Uterus (tissue), 2 donors: Measurements from ENCODE around the gene SVIL.

Experiments used
- POLR2A ChIP-seq, 2 donors: fragments of 450-650 bp; IDR thresholded peaks; one replicate each; pipeline ENCODE4 v1.6.1; 2016; ENCODE audit warnings: antibody characterized with exemption in 2 of 2, mild to moderate bottlenecking in 1 of 2, moderate library complexity in 1 of 2
- TF ChIP-seq, protein P1 (sequence below), 4 experiments: fragments of 200-600 bp in 2 of 4; fragments of 450-650 bp in 2 of 4; sonication (generic) in 2 of 4; IDR thresholded peaks; one replicate each; pipeline ENCODE4 v1.5.1; 2016 to 2019; ENCODE audit warnings: antibody characterized with exemption in 4 of 4, mild to moderate bottlenecking in 2 of 4, moderate library complexity in 1 of 4

- TF ChIP-seq, protein P1, sequence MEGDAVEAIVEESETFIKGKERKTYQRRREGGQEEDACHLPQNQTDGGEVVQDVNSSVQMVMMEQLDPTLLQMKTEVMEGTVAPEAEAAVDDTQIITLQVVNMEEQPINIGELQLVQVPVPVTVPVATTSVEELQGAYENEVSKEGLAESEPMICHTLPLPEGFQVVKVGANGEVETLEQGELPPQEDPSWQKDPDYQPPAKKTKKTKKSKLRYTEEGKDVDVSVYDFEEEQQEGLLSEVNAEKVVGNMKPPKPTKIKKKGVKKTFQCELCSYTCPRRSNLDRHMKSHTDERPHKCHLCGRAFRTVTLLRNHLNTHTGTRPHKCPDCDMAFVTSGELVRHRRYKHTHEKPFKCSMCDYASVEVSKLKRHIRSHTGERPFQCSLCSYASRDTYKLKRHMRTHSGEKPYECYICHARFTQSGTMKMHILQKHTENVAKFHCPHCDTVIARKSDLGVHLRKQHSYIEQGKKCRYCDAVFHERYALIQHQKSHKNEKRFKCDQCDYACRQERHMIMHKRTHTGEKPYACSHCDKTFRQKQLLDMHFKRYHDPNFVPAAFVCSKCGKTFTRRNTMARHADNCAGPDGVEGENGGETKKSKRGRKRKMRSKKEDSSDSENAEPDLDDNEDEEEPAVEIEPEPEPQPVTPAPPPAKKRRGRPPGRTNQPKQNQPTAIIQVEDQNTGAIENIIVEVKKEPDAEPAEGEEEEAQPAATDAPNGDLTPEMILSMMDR (IDR thresholded peaks at IDR 0.05) = no peak
- TF ChIP-seq POLR2A (IDR thresholded peaks at IDR 0.05) = no peak
Measured at GRCh38 chr10:29607576-29607975, 27.2 kb downstream of the SVIL start.
